H1 (cell line): ENCODE measurements around the gene TEX11. TPM values are rescaled to one million over a fixed set of nuclear protein-coding genes. Genes with fewer than 3 reads are reported as not detected.

Experiments used
- CTCF ChIA-PET: fragments of 300-600 bp; sonication (Branson Sonifier 250); formaldehyde crosslinking; loops from one replicate; lab custom pipeline; 2021; ENCODE audit not compliant: partially characterized antibody; lab: Charles Lee
- POLR2A ChIA-PET: fragments of 300-600 bp; sonication (Branson Sonifier 250); formaldehyde crosslinking; loops from one replicate; lab custom pipeline; 2021; ENCODE audit warnings: inconsistent platforms; ENCODE audit not compliant: partially characterized antibody; lab: Charles Lee
- DNase-seq, 2 experiments: peaks; one replicate each; pipeline versions ENCODE4 v3.0.0 to v3.0.0-alpha.2; 2010 to 2022; ENCODE audit warnings: low spot score in 2 of 2, low read depth in 1 of 2, mixed read lengths in 1 of 2
- FAIRE-seq: peaks from 2 replicates; lab custom pipeline; 2011; peaks lifted over from hg19 to GRCh38; lab: Jason Lieb, UNC
- H2AFZ ChIP-seq: 2 replicates; pipeline ENCODE4 v1.8.1; 2012; ENCODE audit warnings: low read length, inconsistent platforms
- H2AK5ac ChIP-seq: 2 replicates; pipeline ENCODE4 v1.6.1; 2013; ENCODE audit warnings: low read depth, low read length
- H2BK120ac ChIP-seq: replicated peaks from 2 replicates; pipeline ENCODE3; 2013; ENCODE audit warnings: low read depth, low read length, inconsistent platforms
- H2BK12ac ChIP-seq: 2 replicates; pipeline ENCODE4 v1.6.1; 2013; ENCODE audit warnings: low read depth, low read length
- H2BK15ac ChIP-seq: 2 replicates; pipeline ENCODE4 v1.6.1; 2013; ENCODE audit warnings: low read length
- H2BK20ac ChIP-seq: 2 replicates; pipeline ENCODE4 v1.6.1; 2013; ENCODE audit warnings: low read length
- H2BK5ac ChIP-seq: 2 replicates; pipeline ENCODE4 v1.6.1; 2013; ENCODE audit warnings: low read depth, low read length
- H3K14ac ChIP-seq: 2 replicates; pipeline ENCODE4 v1.6.1; 2013; ENCODE audit warnings: inconsistent platforms; ENCODE audit not compliant: insufficient read length
- H3K18ac ChIP-seq: 2 replicates; pipeline ENCODE4 v1.6.1; 2013; ENCODE audit warnings: low read length; ENCODE audit errors: extremely low read depth
- H3K23ac ChIP-seq: 2 replicates; pipeline ENCODE4 v1.6.1; 2013; ENCODE audit warnings: inconsistent platforms; ENCODE audit not compliant: insufficient read length
- H3K23me2 ChIP-seq: 2 replicates; pipeline ENCODE4 v1.6.1; 2013; ENCODE audit warnings: low read depth, low read length
- H3K27ac ChIP-seq: 2 replicates; pipeline ENCODE4 v1.6.1; 2011; ENCODE audit warnings: low read depth, low read length, inconsistent platforms
- H3K27me3 ChIP-seq, 4 experiments: replicated peaks in 1 of 4; 1 replicate in 1 of 4; 2 replicates in 3 of 4; pipeline versions ENCODE4 v1.6.1 to v1.8.1; 2011 to 2013; ENCODE audit warnings: low read length in 3 of 4, mild to moderate bottlenecking in 3 of 4, inconsistent platforms in 2 of 4, mixed read lengths in 2 of 4, moderate library complexity in 1 of 4; ENCODE audit not compliant: control insufficient read depth in 3 of 4, insufficient read depth in 3 of 4; ENCODE audit errors: extremely low read depth in 1 of 4
- H3K36me3 ChIP-seq, 4 experiments: 2 replicates each; pipeline versions ENCODE4 v1.6.1 to v1.8.1; 2011 to 2013; ENCODE audit warnings: mild to moderate bottlenecking in 4 of 4, low read length in 3 of 4, moderate library complexity in 2 of 4, control low read depth in 1 of 4, inconsistent platforms in 1 of 4; ENCODE audit not compliant: insufficient read depth in 4 of 4, control insufficient read depth in 2 of 4
- H3K4ac ChIP-seq: replicated peaks from 2 replicates; pipeline ENCODE3; 2013; ENCODE audit warnings: low read length, low read depth, mixed read lengths, inconsistent platforms; ENCODE audit not compliant: insufficient read length
- H3K4me1 ChIP-seq, 4 experiments: replicated peaks in 1 of 4; 1 replicate in 1 of 4; 2 replicates in 3 of 4; pipeline versions ENCODE4 v1.6.1 to v1.8.1; 2011 to 2013; ENCODE audit warnings: low read length in 3 of 4, inconsistent platforms in 2 of 4, mixed read lengths in 1 of 4; ENCODE audit not compliant: insufficient read depth in 4 of 4, control insufficient read depth in 3 of 4
- H3K4me2 ChIP-seq, 2 experiments: 2 replicates each; pipeline versions ENCODE4 v1.6.1 to v1.8.1; 2011 to 2013; ENCODE audit warnings: low read depth in 2 of 2, low read length in 2 of 2, control low read depth in 1 of 2, inconsistent platforms in 1 of 2, mild to moderate bottlenecking in 1 of 2; ENCODE audit not compliant: insufficient read depth in 1 of 2
- H3K4me3 ChIP-seq, 4 experiments: fragments of 200-600, 300-600 bp in 1 of 4; sonication (generic), shearing (Covaris generic), sonication (Bioruptor Twin) in 1 of 4; 2 replicates each; pipeline versions ENCODE4 v1.5.1 to v1.8.1; 2011 to 2016; ENCODE audit warnings: low read length in 4 of 4, low read depth in 3 of 4, control low read depth in 2 of 4, inconsistent platforms in 2 of 4, mild to moderate bottlenecking in 2 of 4, mixed read lengths in 1 of 4, moderate library complexity in 1 of 4; ENCODE audit not compliant: insufficient read depth in 2 of 4; ENCODE audit errors: extremely low read depth in 1 of 4
- H3K56ac ChIP-seq: replicated peaks from 2 replicates; pipeline ENCODE3; 2013; ENCODE audit warnings: low read depth, mild to moderate bottlenecking, mixed read lengths, low read length, inconsistent platforms; ENCODE audit not compliant: insufficient read length
- H3K79me1 ChIP-seq: 2 replicates; pipeline ENCODE4 v1.6.1; 2013; ENCODE audit warnings: low read depth, low read length, control low read depth
- H3K79me2 ChIP-seq, 2 experiments: 2 replicates each; pipeline versions ENCODE4 v1.6.1 to v1.8.1; 2012 to 2013; ENCODE audit warnings: low read length in 2 of 2, mild to moderate bottlenecking in 2 of 2, inconsistent platforms in 1 of 2; ENCODE audit not compliant: insufficient read depth in 2 of 2, control insufficient read depth in 1 of 2
- H3K9ac ChIP-seq, 4 experiments: replicated peaks in 1 of 4; 1 replicate in 1 of 4; 2 replicates in 3 of 4; pipeline versions ENCODE4 v1.6.1 to v1.8.1; 2011 to 2013; ENCODE audit warnings: low read depth in 3 of 4, low read length in 3 of 4, control low read depth in 2 of 4, mild to moderate bottlenecking in 2 of 4, moderate library complexity in 2 of 4, inconsistent platforms in 1 of 4; ENCODE audit errors: extremely low read depth in 1 of 4
- H3K9me3 ChIP-seq, 2 experiments: 2 replicates each; pipeline versions ENCODE4 v1.6.1 to v1.8.1; 2012 to 2013; ENCODE audit warnings: mild to moderate bottlenecking in 2 of 2, moderate library complexity in 2 of 2, control low read depth in 1 of 2, inconsistent platforms in 1 of 2, low read depth in 1 of 2, low read length in 1 of 2, mixed read lengths in 1 of 2; ENCODE audit not compliant: insufficient read depth in 2 of 2
- H4K20me1 ChIP-seq, 2 experiments: replicated peaks in 1 of 2; 2 replicates each; pipeline versions ENCODE3 to v1.8.1; 2011 to 2013; ENCODE audit warnings: inconsistent platforms in 2 of 2, low read length in 2 of 2, mild to moderate bottlenecking in 1 of 2; ENCODE audit not compliant: insufficient read depth in 2 of 2, control insufficient read depth in 1 of 2
- H4K5ac ChIP-seq: 2 replicates; pipeline ENCODE4 v1.6.1; 2013; ENCODE audit warnings: low read length, low read depth, mixed read lengths, inconsistent platforms; ENCODE audit not compliant: insufficient read length
- H4K8ac ChIP-seq: 2 replicates; pipeline ENCODE4 v1.8.0; 2013; ENCODE audit warnings: mild to moderate bottlenecking, moderate library complexity, low read length, inconsistent platforms; ENCODE audit not compliant: insufficient read depth; ENCODE audit errors: extremely low read depth
- H4K91ac ChIP-seq: replicated peaks from 2 replicates; pipeline ENCODE3; 2013; ENCODE audit warnings: low read length, mixed read lengths, inconsistent platforms; ENCODE audit not compliant: insufficient read length
- BACH1 ChIP-seq: IDR thresholded peaks from 2 replicates; pipeline ENCODE4 v1.6.1; 2012; ENCODE audit warnings: low read length, improper control_type of control experiment
- BRCA1 ChIP-seq: IDR thresholded peaks from 2 replicates; pipeline ENCODE4 v1.6.1; 2012; ENCODE audit warnings: low read depth, low read length, improper control_type of control experiment
- HDAC2 ChIP-seq, 2 experiments: fragments of 300-600 bp in 1 of 2; sonication (generic) in 1 of 2; IDR thresholded peaks; 2 replicates each; pipeline ENCODE4 v1.6.1; 2011 to 2012; ENCODE audit warnings: low read depth in 2 of 2, low read length in 2 of 2, mild to moderate bottlenecking in 2 of 2, moderate library complexity in 2 of 2, borderline replicate concordance in 1 of 2, inconsistent platforms in 1 of 2
- JUND ChIP-seq: IDR thresholded peaks from 2 replicates; pipeline ENCODE4 v1.6.1; 2011; ENCODE audit warnings: mild to moderate bottlenecking, improper control_type of control experiment, low read length
- YY1 ChIP-seq: IDR thresholded peaks from 2 replicates; pipeline ENCODE4 v1.6.1; 2011; ENCODE audit warnings: low read depth, mild to moderate bottlenecking, low read length
- WGBS, 2 experiments: shearing (Covaris generic) in 1 of 2; methylation state at CpG; one replicate each; pipeline versions ENCODE4 v1.1.6 to v1.1.7; 2013 to 2015; ENCODE audit warnings: low lambda C conversion rate in 2 of 2, mixed read lengths in 2 of 2, inconsistent platforms in 1 of 2, low coverage in 1 of 2, missing lambda C conversion rate in 1 of 2; ENCODE audit not compliant: insufficient replicate concordance in 2 of 2, insufficient coverage in 1 of 2, insufficient read length in 1 of 2; ENCODE audit errors: extremely low coverage in 1 of 2, missing lambda C conversion rate in 1 of 2; 5-methylcytosine and 5-hydroxymethylcytosine counted together
- polyA plus RNA-seq, 7 experiments: library from polyadenylated mRNA; depleted of rRNA in 3 of 7; stranded (reverse) in 5 of 7; unstranded in 2 of 7; fragments of >200 nt in 5 of 7; fragments of 200-250 nt in 2 of 7; gene quantifications; 1 replicate in 5 of 7; 2 replicates in 1 of 7; 4 replicates in 1 of 7; pipeline versions ENCODE4 v1.2.1 to v1.2.3, GENCODE V29; 2011 to 2013; ENCODE audit warnings: missing spikeins in 2 of 7, mixed read lengths in 2 of 7
- total RNA-seq: library from RNA; stranded (reverse); fragmentation: NEBNext Ultra II Directional; extraction: Animal tissue kit (Norgen Biotek cat#: 25700); gene quantifications from 2 replicates; pipeline ENCODE4 v1.2.1, GENCODE V29; 2021

The TEX11 gene
- total and polyA plus RNA-seq, 2 of the 8 experiments (the other 6 are each of a cell fraction or from before 2014, with no cell fraction given): 0.11 to 0.74 TPM

DNA sequence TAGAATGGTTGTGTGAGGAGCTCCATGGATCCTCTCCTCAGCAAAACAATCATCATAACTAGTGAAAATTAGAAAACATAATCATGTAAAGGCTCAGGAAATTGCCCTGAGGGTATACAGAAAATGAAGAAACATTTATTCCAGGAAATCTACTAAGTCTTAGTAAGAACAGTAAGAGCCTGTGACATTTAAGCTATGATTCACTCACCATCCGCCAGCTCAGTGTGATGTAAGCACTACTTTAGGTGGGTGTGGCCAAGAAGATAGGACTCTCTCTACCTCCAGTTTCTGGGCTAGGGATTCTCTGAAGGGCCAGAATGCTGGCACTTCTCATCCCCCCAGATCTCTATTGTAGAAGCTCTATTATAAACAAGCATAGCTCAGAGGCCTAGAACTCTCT, 316.4 kb downstream of the TEX11 start:
- H2BK15ac ChIP-seq: no peak overlapping the region
- H3K4me1 ChIP-seq: no peaks in the 10 kb centered on the region
- H2BK5ac ChIP-seq: no peak overlapping the region
- H3K9ac ChIP-seq: no peak overlapping the region
- H3K79me2 ChIP-seq: no peaks in the 10 kb centered on the region
- no peak overlapping the region for H3K27ac ChIP-seq
- no peak overlapping the region for H3K4ac ChIP-seq
- H3K36me3 ChIP-seq: no peaks in the 10 kb centered on the region
- WGBS, 2 experiments: 89% methylated on average over 1 of the region's 1 CpG; no CpG with 5 or more reads in 1 of the 2 experiments
- no peak overlapping the region for H2BK20ac ChIP-seq
- H2AFZ ChIP-seq: no peak overlapping the region
- H3K23ac ChIP-seq: no peak overlapping the region
- H4K91ac ChIP-seq: no peak overlapping the region
- TF ChIP-seq BRCA1: no peak
- TF ChIP-seq YY1: no peak
- TF ChIP-seq JUND: no peak
- TF ChIP-seq BACH1: no peak
- no peak for TF ChIP-seq HDAC2 (IDR thresholded peaks at IDR 0.05; ENCODE audit: borderline replicate concordance in 1 of 2, low read depth in 2 of 2, low read length in 2 of 2)
- TF ChIP-seq, all 59 proteins: peak for 0
- Histone ChIP-seq H4K8ac (no peak overlapping the region), H4K5ac (no peak overlapping the region), H3K14ac (no peak overlapping the region), H3K18ac (no peak overlapping the region), H2AK5ac (no peak overlapping the region), H3K56ac (no peak overlapping the region), H3K79me1 (no peaks in the 10 kb centered on the region), H4K20me1 (no peaks in the 10 kb centered on the region), H2BK120ac (no peak overlapping the region), H3K27me3 (no peaks in the 10 kb centered on the region), H2BK12ac (no peak overlapping the region), H3K9me3 (no peaks in the 10 kb centered on the region), H3K4me3 (no peak overlapping the region), H3K4me2 (no peak overlapping the region), H3K23me2 (no peaks in the 10 kb centered on the region)
- no peak for FAIRE-seq
- DNase-seq: no peak
- POLR2A ChIA-PET: interaction anchor here (0.7 to 1.2 kb wide), 2 partner anchors 19 to 87 kb away, joined by 3 to 5 read pairs; no protein-coding TSS in a partner anchor
- CTCF ChIA-PET: interaction anchor here (1.0 kb wide), 1 partner anchor 13 kb away, joined by 4 read pairs; no protein-coding TSS in a partner anchor
